H7 (cell line): ENCODE data around the gene RGPD8. TPM values are rescaled to one million over a fixed set of nuclear protein-coding genes. Genes with fewer than 3 reads are reported as not detected.

ENCODE experiments used
- DNase-seq: peaks from one replicate; pipeline ENCODE4 v3.0.0; 2012
- H3K27me3 ChIP-seq: 2 replicates; pipeline ENCODE4 v1.6.0; 2011; ENCODE audit warnings: mild to moderate bottlenecking, low read length; ENCODE audit not compliant: control insufficient read depth, insufficient read depth
- H3K36me3 ChIP-seq: replicated peaks from 2 replicates; pipeline ENCODE4 v1.5.1; 2011; ENCODE audit warnings: low read length; ENCODE audit not compliant: control insufficient read depth, insufficient read depth
- H3K4me3 ChIP-seq: 2 replicates; pipeline ENCODE4 v1.5.1; 2011; ENCODE audit warnings: low read depth, mild to moderate bottlenecking, control low read depth, low read length, moderate library complexity; ENCODE audit not compliant: insufficient read depth
- total RNA-seq: library from RNA; depleted of rRNA; stranded (reverse); fragments of >200 nt; shearing (Covaris generic); gene quantifications from 2 replicates; pipeline ENCODE4 v1.2.3, GENCODE V29; 2014; rRNA removed

RGPD8 gene
- total RNA-seq, 1 experiment from 2014 or later = 4.6 TPM

DNA sequence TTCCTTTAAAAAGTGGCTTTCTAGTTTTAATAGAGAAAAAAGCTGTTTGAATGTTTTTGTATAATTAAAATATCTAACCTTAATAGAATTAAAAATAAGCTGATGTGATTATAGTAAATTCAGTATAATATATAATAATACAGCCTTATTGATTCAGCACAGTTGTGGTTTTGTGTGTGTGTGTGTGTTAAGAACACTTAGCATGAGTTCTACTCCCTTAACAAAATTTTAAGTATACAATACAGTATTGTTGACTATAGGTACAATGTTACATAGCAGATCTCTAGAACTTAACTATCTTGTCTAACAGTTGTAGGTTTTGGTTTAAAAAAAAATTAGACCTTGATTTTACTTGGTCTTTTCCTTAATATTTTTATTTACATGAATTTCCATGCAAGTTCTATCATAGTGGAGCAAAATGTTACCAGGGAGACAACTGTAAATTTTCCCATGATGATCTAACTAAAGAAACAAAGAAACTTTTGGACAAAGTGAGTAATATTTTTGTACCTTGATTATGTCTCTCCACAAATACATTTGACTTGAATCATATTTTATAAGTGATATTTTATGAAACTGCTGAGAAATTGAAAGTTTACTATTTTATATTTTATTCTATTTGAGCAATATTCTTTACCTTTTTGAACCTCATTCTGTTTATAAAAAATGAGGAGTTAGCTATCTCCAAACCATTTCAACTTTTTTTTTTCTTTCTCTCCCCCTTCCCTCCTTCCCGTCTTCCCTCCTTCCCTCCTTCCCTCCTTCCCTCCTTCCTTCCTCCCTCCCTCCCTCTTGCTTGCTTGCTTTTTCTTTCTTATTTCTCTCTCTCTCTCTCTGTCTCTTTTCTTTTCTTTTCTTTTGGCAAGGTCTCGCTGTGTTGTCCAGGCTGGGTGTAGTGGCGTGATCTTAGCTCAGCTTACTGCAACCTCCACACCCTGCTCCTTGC is 111.8 kb downstream of the RGPD8 start:
- H3K4me3 ChIP-seq = no peak overlapping the region
- H3K36me3 ChIP-seq = no peaks in the 10 kb centered on the region; the same call in none of the 2 replicates
- no peaks in the 10 kb centered on the region for H3K27me3 ChIP-seq
- DNase-seq = no peak

Other genes with a start within 250 kb of the RGPD8 start
- gene ZC3H8, start 178.6 kb downstream of the RGPD8 start, total RNA-seq = 2.1 and 5.9 TPM in 2 replicates
- 5.3 and 16.0 TPM in 2 replicates for gene ZC3H6, start 158.0 kb downstream of the RGPD8 start, total RNA-seq
- gene TTL, start 48.5 kb upstream of the RGPD8 start, total RNA-seq = 49.6 and 52.6 TPM in 2 replicates
- gene POLR1B, start 108.8 kb upstream of the RGPD8 start, total RNA-seq = 35.1 and 35.5 TPM in 2 replicates
- 19.0 and 40.9 TPM in 2 replicates for gene CHCHD5, start 151.0 kb upstream of the RGPD8 start, total RNA-seq
- 33.6 and 34.3 TPM in 2 replicates for gene SLC20A1, start 212.3 kb upstream of the RGPD8 start, total RNA-seq